Calu3 (cell line): ENCODE results near the gene NLRC3. TPM values are rescaled to one million over a fixed set of nuclear protein-coding genes. Genes with fewer than 3 reads are reported as not detected.

Experiments used
- BruUV-seq: library from RNA; stranded (reverse); fragments of 400-500 nt; replicated peaks from 2 replicates; lab custom pipeline; 2021; lab: Mats Ljungman, UMichigan
- CTCF ChIA-PET: fragments of 300-600 bp; sonication (Branson Sonifier 250); formaldehyde crosslinking; loops from one replicate; lab custom pipeline; 2022; ENCODE audit warnings: antibody characterized with exemption; lab: Charles Lee
- DNase-seq: peaks from one replicate; pipeline ENCODE4 v3.0.0; 2022
- H3K27ac Mint-ChIP-seq: one replicate; pipeline ENCODE4 v1.8.0; 2022; ENCODE audit warnings: mixed read lengths; ENCODE audit not compliant: unreplicated experiment
- H3K27me3 Mint-ChIP-seq: one replicate; pipeline ENCODE4 v1.8.0; 2022; ENCODE audit warnings: mixed read lengths; ENCODE audit not compliant: unreplicated experiment
- H3K36me3 Mint-ChIP-seq: one replicate; pipeline ENCODE4 v1.8.0; 2022; ENCODE audit warnings: mild to moderate bottlenecking, moderate library complexity, mixed read lengths; ENCODE audit not compliant: insufficient read depth, unreplicated experiment
- H3K4me1 Mint-ChIP-seq: one replicate; pipeline ENCODE4 v1.8.0; 2022; ENCODE audit warnings: mild to moderate bottlenecking, low read depth, mixed read lengths; ENCODE audit not compliant: unreplicated experiment
- H3K4me3 Mint-ChIP-seq: one replicate; pipeline ENCODE4 v1.8.0; 2022; ENCODE audit warnings: mild to moderate bottlenecking, low read depth, moderate library complexity, mixed read lengths; ENCODE audit not compliant: unreplicated experiment
- H3K9me3 Mint-ChIP-seq: one replicate; pipeline ENCODE4 v1.8.0; 2022; ENCODE audit warnings: low read depth, mixed read lengths; ENCODE audit not compliant: unreplicated experiment
- intact Hi-C: fragments of 100-400 bp; cut with micrococcal nuclease; formaldehyde crosslinking; loops from one replicate; pipeline ENCODE4 v1.10.0; 2022; ENCODE audit not compliant: unreplicated experiment
- total RNA-seq: library from RNA; stranded (reverse); gene quantifications from 2 replicates; pipeline ENCODE4 v1.2.3, GENCODE V29; 2022
- TF ChIP-seq, protein P1 (sequence below): fragments of 200-600 bp; IDR thresholded peaks from one replicate; pipeline ENCODE4 v1.8.0; 2022; ENCODE audit warnings: antibody characterized with exemption; ENCODE audit not compliant: unreplicated experiment

Gene NLRC3
- total RNA-seq, 1 experiment from 2014 or later = 0.42 TPM

DNA sequence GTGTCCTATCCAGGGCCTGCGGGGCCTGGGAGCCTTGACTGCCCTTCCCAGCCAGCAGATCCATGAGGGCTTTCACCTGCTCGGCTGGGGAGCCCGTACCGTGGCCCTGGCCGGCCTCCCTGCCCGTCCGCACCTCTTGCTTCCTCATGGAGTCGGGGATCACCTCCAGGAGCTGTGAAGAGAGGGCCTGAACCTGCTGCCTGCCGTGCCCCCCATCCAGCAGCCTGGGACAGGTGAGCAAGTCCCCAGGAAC, 12.4 kb downstream of the NLRC3 start:
- no peaks in the 10 kb centered on the region for H3K27me3 Mint-ChIP-seq
- BruUV-seq = no TSS peak
- no peak overlapping the region for H3K27ac Mint-ChIP-seq
- no peaks in the 10 kb centered on the region for H3K4me1 Mint-ChIP-seq
- H3K36me3 Mint-ChIP-seq = no peaks in the 10 kb centered on the region
- intact Hi-C loops = no loop called here
- TF ChIP-seq, protein P1, sequence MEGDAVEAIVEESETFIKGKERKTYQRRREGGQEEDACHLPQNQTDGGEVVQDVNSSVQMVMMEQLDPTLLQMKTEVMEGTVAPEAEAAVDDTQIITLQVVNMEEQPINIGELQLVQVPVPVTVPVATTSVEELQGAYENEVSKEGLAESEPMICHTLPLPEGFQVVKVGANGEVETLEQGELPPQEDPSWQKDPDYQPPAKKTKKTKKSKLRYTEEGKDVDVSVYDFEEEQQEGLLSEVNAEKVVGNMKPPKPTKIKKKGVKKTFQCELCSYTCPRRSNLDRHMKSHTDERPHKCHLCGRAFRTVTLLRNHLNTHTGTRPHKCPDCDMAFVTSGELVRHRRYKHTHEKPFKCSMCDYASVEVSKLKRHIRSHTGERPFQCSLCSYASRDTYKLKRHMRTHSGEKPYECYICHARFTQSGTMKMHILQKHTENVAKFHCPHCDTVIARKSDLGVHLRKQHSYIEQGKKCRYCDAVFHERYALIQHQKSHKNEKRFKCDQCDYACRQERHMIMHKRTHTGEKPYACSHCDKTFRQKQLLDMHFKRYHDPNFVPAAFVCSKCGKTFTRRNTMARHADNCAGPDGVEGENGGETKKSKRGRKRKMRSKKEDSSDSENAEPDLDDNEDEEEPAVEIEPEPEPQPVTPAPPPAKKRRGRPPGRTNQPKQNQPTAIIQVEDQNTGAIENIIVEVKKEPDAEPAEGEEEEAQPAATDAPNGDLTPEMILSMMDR = no peak
- DNase-seq = no peak
- no peak overlapping the region for H3K4me3 Mint-ChIP-seq
- no peaks in the 10 kb centered on the region for H3K9me3 Mint-ChIP-seq
- CTCF ChIA-PET = no interaction called here

DNA sequence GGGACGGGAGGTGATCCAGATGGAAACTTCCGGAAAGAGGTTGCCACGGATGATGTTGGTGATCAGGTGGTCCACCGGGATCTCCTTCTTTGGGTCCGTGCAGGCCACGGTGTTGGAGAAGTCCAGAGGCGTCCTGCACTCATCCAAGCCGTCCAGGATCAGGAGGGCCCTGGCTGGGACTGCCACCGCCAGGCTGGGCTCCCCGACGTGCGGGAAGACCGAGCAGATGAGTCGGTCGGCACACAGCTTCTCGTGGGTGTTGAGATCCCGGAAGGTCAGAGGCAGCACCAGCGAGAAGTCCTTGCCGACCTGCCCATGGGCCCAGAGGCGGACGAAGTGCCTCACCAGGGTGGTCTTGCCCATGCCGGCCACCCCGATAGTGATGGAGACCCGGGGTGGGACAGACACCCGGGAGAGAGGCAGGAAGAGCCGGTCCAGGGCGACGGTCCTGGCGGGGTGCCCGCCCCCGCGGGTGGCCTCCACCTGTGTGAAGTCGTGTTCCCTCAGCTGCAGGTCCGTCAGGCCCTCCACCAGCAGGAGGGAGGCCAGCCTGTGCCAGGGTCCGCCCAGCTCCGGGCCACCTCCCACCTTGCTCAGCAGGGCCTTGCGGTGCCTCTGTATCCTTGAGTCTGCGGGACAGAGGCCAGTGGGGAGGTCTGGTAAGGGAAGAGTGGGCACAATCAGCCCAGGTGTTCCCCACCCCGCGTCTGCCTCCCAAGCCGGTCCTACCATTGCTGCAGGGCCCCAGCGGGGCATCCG, 12.9 kb downstream of the NLRC3 start:
- Mint-ChIP-seq H3K27me3 (no peaks in the 10 kb centered on the region), H3K36me3 (no peaks in the 10 kb centered on the region), H3K4me1 (no peaks in the 10 kb centered on the region), H3K27ac (no peak overlapping the region), H3K9me3 (no peaks in the 10 kb centered on the region), H3K4me3 (no peak overlapping the region)
- no TSS peak for BruUV-seq
- TF ChIP-seq, protein P1 = no peak
- intact Hi-C loops = no loop called here
- CTCF ChIA-PET = no interaction called here
- no peak for DNase-seq

DNA sequence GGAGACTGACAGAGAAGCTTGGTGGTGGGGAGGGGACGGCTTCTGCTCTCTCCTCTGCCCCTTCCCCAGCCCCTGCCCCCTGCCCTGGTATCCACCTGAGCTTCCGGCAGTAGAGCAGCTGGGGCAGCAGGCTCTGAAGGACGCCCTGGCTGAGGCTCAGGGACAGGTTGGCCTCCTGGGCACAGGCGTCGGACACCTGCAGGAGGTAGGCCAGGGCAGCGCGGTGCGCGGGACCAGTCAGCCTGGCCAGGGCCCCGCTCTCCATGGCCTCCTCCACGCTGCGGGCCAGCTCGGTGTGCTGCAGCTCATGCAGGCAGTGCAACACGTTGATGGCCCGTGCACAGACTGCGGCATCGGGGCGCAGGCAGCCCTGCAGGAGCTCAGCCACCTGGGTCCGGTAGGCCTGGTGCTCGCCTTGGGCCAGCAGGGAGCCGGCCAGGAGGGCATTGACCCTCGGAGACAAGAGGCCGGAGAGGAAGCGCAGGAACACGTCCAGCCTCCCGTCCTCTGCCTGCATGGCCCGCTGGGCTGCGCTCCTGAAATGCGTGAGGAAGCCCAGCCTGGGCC, 14.2 kb downstream of the NLRC3 start:
- TF ChIP-seq, protein P1 = no peak
- no peak for DNase-seq
- CTCF ChIA-PET = no interaction called here
- H3K4me3 Mint-ChIP-seq = no peak overlapping the region
- no peaks in the 10 kb centered on the region for H3K36me3 Mint-ChIP-seq
- no peaks in the 10 kb centered on the region for H3K9me3 Mint-ChIP-seq
- intact Hi-C loops = no loop called here
- H3K27me3 Mint-ChIP-seq = no peaks in the 10 kb centered on the region
- no TSS peak for BruUV-seq
- H3K4me1 Mint-ChIP-seq = no peaks in the 10 kb centered on the region
- no peak overlapping the region for H3K27ac Mint-ChIP-seq

DNA sequence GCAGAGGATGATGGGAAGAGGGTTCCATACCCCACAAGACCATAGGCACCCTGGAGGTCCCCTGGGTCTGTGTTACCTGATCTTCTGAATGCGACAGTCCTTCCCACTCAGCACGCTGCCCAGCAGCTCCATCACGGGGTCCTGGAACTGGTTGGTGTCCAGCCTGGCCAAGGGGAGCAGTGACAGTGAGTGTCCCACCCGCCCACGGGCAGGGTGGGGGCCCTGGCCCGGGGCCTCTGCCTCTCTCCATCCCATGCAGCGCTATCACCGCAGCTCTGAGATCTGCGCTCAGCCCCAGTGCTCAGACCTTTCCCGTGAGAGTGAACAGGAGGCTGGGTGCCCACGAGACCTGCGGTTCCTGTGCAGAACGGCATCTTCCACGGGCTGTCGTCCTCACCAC, 15.6 kb downstream of the NLRC3 start:
- BruUV-seq = no TSS peak

More for the DNA sequence above, 15.6 kb downstream of the NLRC3 start:
- TF ChIP-seq, protein P1 = no peak
- Mint-ChIP-seq H3K4me3 (no peak overlapping the region), H3K4me1 (no peaks in the 10 kb centered on the region), H3K9me3 (no peaks in the 10 kb centered on the region), H3K27ac (no peak overlapping the region), H3K27me3 (no peaks in the 10 kb centered on the region), H3K36me3 (no peaks in the 10 kb centered on the region)
- no peak for DNase-seq
- intact Hi-C loops = no loop called here
- CTCF ChIA-PET = no interaction called here
